CD4-positive, alpha-beta T cell treated with Interleukin-2 at 100 ng/mL for 4 hours (primary cell): ENCODE measurements around the gene ISG20.
"Not testable (repeated sequence)": the region's sequence is repeated elsewhere in the genome, so short reads cannot be mapped to it uniquely, and the experiment has no call there.

Experiments
- DNase-seq: peaks from one replicate; pipeline ENCODE4 v3.0.0-alpha.2; 2020; ENCODE audit warnings: low spot score

Gene ISG20

DNA sequence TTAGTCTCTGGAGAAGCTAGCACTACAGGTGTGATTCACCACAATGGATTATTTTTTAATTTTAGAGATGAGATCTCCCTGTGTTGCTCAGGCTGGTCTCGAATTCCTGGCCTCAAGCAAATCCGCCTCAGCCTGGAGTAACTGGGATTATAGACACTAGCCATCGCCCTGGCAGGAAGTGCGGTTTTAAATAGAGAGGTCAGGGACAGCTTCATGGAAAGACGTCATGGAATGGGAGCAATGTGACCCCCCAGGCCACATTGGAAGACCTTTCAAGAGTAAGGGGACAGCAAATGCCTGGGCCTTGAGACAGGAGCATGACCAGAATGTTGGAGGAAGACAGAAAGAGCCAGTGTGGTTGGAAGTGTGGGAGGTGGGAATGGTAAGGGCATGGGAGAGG lies 2.2 kb upstream of the ISG20 start:
- DNase-seq: no peak

DNA sequence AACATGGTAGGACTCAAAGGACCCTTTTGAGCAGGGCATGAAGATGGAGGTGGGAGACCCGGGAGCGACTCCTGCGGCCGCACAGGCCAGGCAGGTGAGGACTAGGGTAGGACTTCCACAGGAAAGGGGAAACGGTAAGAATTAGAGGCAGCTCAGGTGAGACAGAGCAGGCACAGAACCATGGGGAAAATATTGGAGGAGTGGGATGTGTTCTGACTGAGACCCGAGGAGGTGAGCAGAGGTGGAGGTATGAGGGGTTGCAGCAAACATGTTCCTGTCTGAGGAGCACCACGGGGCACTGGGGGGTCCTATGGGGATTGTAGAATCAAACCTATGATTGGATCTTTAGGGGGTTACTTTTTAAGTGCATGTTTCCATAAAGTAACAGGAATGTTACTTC lies 1.4 kb upstream of the ISG20 start:
- no peak for DNase-seq

DNA sequence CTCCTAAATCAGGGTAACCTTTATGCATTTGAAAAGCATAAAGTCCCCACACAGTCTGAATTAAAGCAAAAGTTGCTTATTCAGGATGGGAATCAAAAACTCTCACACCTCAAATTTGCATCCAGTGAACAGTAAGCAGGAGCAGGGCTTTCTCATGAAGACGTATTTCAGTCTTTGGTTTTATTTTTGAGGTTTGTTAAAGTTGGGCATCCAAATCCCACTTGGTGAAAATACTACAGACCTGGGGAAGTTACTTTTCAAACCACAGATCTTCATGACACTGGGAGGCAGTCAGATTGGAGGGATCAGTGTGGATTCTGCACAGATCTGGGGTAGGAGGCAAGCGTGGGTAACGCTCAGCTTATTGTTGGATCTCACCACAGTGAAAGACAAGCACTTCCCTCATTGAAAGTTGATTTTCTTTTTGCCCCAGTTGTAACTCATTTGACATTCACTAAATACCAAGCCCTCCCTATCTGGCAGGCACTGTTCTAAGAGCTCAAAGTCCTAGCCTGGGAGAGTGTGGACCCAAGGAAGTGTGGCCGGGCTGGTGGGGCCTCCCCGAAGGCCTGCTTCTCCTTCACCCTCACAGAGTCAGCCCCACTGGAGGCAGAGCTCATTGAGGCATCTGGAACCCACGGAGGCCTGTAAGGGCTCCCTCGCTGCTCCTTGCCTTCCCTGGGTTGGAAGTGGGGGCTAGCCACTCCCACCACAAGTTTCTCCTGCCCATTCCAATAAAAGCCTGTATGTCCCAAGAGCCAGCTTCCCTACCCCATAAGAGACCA lies 783 bp upstream of the ISG20 start:
- no peak for DNase-seq

DNA sequence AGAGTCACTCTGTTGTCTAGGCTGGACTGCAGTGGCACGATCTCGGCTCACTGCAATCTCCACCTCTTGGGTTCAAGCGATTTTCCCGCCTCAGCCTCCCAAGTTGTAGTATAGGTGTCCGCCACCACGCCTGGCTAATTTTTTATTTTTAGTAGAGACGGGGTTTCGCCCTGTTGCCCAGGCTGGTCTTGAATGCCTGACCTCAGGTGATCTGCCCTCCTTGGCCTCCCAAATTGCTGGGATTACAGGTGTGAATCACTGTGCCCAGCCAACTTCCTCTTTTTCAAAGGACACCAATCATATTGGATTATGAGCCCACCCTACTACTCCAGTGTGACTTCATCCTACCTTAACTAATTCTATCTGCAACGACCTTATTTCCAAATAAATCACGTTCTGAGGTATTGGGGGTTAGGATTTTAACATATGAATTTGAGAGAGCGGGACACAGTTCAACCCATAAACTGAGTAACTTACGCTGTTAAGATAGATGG lies 3.2 kb downstream of the ISG20 start:
- DNase-seq: no peak

DNA sequence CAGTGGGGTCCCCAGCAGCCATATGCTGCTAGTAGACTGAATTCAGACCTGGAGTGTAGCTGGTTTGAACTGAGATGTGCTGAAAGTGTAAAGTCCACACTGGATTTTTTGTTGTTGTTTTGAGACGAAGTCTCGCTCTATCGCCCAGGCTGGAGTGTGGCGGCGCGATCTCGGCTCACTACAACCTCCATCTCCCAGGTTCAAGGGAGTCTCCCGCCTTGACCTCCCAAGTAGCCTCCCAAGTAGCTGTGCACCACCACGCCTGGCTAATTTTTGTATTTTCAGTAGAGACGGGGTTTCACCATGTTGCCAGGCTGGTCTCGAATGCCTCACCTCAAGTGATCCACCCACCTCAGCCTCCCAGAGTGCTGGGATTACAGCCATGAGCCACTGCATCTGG lies 3.7 kb downstream of the ISG20 start:
- DNase-seq: not testable (repeated sequence)

DNA sequence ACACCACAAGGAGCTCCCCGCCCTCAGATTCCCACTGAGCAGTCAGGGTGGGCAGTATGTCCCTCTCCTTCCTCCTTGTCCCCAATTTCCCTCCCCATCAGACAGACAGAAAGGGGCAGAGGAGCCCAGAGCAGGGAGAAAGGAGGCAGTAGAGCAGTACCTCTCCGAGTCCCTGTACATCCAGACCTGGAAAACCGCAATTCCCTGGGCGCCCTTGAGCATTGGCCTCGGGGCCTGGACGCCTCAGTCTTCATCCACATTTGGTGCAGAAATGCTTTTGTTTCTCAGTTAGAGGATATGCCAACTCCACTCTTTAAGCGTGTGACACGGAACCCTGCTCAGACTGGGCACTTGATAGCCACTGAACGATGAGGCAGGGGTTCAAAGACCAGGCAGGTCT lies 5.9 kb downstream of the ISG20 start:
- DNase-seq: no peak

DNA sequence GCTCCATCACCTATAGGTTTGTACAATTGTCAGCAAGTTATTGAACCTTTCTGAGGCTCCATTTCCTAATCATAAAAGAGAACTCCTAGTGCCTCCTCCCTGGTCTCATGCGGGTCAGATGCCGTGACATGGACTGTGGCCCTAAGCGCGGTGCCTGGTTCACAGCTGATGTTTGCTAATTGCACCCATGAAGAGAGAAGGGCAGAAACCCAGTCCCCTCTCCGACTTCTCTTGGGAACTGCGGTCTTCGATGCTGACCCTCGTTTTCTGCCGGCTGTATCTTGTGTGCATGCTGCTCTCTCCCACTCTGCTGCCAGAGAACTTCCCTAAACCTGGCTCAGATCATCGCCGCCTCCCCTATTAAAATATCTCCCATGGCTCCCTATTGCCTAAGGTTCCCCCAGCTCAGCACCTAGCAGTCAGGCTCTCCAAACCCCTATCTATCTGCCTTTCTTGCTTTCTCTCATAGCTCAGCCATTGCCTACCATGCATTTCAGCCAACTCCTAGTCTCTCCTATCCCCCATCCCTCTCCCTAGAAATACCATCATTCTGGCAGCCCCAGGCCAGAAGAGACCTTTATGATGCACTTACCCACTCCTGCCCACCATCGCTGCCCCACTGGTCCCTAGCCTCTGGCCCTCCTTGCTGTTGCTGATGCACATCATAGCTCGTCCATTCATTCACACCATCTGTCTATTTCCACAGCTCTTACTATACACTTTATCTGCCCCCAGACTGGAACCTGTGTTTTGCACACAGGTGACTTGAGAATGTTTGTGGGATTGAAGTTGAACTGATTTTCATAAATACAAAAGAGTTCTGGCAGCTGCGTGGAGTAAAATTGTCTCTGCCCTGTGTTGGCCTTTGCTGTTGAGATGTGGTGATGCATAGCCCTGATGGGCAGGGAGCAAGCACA lies 6.6 kb downstream of the ISG20 start:
- DNase-seq: no peak

DNA sequence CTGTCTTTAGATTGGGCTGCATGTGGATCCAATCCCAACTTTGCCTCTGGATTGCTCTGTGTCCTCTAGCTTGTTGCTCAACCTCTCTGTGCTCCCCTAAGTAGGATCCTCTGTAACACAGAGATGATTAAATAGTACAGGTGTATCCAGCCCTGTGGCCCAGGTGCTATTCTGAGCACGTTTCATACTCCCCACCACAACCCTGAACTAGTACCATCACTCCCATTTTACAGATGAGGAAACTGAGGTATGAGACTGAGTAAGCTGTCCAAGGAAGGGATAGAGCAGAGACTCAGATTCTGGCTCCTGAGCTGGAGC lies 7.2 kb downstream of the ISG20 start:
- DNase-seq: no peak

DNA sequence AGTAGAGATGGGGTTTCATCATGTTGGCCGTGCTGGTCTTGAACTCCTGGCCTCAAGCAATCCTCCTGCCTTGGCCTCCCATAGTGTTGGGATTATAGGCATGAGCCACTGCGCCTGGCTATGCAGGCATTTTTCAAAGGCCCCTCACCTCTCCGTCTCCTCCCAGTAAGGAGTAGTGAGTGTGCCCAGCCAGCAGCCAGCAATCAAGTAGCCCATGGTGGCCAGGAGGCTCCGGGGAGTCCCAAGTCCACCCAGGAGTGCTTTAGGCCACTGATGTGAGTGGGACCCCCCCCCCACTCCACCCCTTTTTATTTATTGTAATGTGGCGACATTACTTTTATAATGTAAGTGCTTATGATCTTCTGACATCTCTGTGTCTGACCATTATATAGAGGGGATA lies 8.1 kb downstream of the ISG20 start:
- no peak for DNase-seq

DNA sequence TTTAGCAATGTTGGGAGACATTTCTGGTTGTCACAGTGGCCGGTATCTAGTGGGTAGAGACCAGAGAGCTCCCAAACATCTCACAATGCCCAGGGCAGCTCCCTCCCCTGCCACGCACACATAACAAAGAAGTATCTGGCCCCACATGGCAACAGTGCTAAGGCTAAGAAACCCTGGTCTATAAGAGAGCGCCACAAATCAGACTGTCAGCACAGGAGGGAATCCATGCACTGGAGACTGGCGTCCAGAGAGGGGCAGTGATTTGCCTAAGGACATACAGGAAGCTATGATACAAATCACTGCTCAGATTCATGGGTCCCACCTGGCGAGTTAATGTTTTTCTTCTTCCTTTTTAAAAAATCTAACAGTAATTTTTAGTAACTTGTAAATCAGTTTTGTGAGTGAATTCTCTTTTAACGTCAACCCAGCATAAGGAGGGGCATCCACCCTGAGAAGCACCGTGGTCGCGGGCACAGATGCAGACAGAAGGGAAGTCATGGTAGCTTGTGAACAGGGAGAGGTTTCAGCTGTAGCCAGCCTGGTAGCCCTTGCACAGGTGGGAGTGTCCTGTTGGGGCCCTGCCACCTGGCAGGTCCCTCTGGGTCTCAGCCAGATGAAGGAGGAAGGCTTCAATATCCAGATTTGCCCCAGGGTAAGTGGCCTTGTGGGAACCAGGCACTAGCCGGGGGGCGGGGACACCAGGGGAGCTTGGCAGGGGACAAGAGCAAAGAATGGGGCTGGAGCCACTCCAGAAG lies 8.7 kb downstream of the ISG20 start:
- DNase-seq: no peak

DNA sequence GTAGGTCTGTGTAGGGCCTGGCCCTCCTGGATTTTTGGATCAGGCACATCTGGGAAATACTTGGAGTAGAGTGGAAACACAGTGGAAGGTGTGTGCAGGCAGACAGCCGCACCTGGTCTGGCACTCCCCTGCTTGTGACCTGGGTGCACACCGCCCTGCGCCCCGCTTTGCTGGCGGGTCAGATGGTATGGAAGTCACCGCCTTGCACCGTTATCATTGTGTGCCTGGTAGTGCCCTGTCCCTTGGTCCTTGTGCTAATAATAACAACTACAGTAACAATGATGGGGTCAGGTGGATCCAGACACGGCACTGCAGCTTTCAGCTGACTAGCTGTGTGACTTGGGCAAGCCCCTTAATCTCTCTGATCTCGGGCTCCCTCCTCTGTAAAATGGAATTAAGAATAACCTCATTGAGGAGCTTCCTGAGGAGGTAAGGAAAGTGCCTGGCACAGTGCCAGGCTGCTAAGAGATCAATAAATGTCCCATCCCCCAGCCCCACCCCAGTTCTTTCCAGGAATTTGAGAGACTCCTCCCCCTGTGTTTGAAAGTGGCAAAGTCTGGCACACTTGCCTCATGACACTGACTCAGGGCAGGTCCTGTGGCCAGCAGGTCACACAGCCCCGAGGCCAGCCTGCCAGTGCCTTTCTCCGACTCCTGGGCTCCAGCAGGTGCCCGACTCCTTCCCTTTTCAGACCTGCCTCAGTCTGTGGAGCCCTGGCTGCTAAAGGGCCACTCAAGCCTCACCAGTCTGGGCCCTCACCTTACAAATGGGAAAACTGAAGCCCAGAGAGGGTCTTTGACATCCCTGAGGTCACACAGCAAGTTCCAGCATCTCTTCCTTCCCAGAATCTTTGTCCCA lies 9.8 kb downstream of the ISG20 start:
- DNase-seq: peak; percentile 74

DNA sequence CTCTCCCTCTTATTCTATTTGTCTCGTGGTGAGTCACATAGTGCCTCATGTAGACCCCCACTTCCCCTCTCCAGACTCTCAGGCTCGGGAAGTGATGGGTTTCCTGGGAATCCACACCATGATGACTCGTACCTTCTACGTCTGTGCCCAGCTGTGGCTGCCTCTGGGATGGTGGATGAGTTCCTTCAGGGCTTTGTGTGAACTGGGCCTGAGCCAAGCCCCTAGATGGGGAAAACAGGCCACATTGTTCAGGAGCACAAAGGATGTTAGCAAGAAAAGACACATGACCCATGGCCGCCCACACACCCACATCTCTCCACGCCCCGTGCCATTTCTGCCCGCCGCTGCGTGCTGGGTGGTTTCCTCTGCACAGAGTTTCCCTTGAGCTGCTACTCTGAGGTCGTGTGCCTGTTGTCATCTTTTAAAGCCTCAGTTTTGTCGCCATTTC lies 10.5 kb downstream of the ISG20 start:
- peak; percentile 72 for DNase-seq

DNA sequence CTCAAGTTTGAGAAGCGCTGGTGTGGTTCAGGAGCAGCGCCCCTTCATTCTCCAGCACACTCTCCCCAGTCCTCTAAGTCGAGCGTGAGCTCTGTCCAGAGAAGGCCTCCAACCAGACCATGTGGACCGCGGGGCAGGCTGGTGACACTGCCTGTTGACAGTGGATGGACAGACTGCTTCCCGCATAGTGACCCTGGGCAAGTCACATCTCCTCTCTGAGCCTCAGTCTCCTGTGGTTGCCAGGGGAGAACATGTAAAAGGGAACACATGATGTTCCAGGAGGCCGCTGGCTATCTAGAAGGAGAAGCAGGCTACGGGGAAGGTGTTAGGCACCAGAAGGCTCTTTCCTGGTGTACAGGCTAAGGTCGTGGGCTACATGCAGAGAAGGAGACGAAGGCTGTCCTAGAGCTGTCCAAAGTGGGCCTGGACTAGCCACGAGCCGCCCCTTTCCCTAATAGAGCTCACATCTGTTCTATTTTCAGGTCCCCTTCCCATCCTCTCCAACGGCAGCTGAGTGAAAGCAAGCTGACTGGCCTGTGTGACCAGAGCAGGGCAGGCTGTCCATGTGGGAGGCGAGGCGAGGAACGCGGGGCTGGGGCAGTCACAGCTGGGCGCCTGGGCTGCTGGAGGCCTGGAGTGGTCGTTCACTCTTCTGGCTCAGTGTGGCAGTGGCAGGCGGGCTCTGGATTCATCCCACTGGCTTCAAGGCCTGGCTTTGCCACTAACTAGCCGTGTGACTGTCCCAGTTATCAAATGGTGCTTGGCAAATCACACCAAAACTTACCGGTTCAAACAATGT lies 11.1 kb downstream of the ISG20 start:
- DNase-seq: no peak

DNA sequence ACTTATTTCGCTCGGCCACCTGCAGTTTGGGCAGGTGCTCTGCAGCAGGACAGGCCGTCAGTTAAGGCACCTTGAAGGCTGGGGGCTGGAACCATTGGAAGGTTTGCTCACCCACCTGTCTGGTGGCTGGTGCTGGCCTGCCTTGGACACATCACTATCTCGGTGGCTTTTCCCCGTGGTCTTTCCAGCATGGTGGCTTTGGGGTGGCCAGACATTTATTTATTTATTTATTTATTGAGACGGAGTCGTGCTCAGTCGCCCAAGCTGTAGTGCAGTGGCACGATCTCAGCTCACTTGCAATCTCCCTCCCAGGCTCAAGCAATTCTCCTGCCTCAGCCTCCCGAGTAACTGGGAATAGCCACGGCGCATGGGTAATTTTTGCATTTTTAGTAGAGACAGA lies 11.7 kb downstream of the ISG20 start:
- DNase-seq: no peak

DNA sequence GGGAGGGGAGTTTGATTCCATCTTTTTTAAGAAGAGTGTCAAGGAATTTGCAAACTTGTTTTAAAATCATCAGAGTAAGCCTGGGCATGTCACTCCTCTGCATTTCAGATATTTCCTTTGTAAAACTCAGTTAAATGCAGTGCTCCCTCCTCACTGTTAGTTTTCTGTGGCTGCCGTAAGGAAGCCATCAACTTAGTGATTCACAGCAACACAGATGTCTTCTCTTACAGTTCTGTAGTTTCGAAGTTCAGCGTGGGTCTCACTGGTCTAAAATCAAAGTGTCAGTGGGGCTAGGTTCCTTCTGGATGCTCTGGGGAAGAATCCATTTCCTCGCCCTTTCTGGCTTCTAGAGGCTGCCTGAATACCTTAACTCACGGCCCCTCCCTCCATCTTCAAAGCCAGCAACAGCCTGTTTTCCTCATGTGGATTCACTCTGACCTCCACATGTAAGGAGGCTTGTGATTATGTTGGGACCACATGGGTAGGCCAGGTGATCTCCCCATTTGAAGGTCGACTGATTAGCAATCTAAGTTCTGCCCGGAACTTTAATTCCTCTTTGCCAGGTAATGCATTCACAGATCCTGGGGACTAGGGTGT lies 12.4 kb downstream of the ISG20 start:
- DNase-seq: no peak

DNA sequence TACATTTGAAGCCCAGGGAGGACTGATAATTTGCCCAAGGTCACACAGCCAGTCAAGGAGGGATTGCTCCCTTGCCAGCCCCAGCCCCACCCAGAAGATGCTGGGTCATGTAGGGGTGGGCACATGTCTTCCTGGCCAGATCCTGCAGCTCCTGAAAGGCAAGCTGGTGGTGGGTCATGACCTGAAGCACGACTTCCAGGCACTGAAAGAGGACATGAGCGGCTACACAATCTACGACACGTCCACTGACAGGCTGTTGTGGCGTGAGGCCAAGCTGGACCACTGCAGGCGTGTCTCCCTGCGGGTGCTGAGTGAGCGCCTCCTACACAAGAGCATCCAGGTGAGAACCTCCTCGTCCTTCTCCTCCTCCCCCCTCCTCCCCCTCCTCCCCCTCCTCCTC lies 13.2 kb downstream of the ISG20 start:
- DNase-seq: no peak

DNA sequence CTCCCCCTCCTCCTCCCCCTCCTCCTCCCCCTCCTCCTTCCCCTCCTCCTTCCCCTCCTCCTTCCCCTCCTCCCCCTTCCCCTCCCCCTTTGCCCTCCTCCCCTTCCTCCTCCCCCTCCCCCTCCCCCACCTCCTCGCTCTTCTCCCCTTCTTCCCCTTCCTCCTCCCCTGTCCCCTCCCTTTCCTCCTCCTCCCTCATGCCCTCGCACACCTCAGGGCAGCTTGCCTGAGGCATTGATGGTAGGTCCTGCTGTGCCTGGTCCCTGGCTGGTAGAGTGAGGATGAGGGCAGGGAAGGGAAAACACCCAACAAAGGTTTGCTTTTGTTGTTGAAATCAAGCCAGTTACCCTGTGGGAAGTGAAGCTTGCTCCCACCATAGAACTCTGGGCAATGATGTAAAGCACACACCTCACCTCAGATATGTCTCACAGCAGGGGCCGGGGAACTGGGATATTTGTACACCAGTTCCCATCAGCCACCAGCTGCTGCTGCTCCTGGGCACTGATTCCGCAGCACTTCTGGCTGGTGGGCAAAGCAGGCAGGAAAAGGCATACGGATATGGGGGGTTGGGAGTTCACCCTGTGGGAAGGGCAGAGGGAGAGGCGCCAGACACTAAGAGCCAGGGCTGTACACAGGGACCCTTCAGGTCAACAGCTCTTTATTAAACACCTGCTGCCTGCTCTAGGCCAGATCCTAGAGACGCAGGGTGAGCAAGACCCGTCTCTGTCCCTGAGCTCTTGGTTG lies 13.8 kb downstream of the ISG20 start:
- DNase-seq: no peak

DNA sequence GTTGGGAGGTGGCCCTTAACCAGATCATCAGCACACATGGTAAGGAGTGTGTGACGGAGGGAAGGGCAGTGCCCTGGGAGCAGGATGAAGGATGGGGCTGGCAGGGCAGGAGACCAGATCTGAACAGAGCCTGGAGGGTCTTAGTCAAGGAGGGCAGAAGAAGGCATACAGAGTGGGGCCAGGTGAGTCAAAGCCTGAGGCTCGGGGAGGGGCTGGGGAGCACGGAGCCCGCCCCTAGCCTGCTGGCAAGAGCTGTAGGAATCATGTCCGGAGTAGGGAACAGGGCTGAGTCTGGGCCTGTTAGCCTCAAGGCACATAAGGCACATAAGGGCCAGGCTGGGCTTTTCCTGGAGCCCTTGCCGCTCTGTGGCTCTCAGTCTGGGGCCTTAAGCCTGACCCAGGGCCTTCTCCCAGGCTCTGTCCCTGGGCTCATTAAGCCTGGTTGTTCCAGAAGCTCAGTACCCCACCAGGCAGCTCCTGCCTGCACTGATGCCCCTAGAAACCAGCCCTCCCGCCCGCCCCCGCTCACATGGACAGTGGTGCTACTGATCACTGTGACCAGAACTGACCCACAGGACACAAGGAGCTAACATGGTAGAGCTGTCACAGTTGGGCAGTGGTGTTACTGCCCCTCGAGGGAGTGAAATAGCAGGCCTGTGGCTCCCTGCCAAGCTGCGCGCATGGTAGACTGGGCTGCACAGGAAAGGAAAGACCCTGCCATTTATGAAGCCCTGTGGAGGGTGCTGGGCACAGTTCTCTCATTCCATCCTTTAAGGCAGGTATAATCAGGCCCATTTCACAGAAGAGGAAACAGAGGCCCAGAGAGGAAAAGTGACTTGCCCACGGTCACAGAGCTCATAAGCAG lies 14.6 kb downstream of the ISG20 start:
- no peak for DNase-seq
